Endothelial cell of umbilical vein (primary cell): ENCODE results near the gene SH3BGRL2.

Experiments used
- FOS ChIP-seq: IDR thresholded peaks from 2 replicates; pipeline ENCODE4 v1.6.1; 2011; ENCODE audit warnings: mild to moderate bottlenecking, low read length, moderate library complexity, borderline replicate concordance; ENCODE audit not compliant: insufficient read depth
- POLR2AphosphoS5 ChIP-seq: IDR thresholded peaks from 2 replicates; pipeline ENCODE4 v1.6.1; 2012; ENCODE audit warnings: low read depth, mild to moderate bottlenecking, control low read depth, low read length, moderate library complexity; ENCODE audit not compliant: insufficient read depth
- TF ChIP-seq, protein P1 (sequence below), 2 donors: IDR thresholded peaks; 1 replicate in 1 of 2; 2 replicates in 1 of 2; pipeline ENCODE4 v1.5.1; 2011; ENCODE audit warnings: low read length in 2 of 2, mild to moderate bottlenecking in 2 of 2, moderate library complexity in 2 of 2, control low read depth in 1 of 2, inconsistent platforms in 1 of 2, low read depth in 1 of 2; ENCODE audit not compliant: insufficient read depth in 1 of 2; ENCODE audit errors: extremely low read depth in 1 of 2

GRCh38 chr6:79650950-79651349 is 19.8 kb downstream of the SH3BGRL2 start:
- no peak for TF ChIP-seq FOS
- TF ChIP-seq, protein P1, sequence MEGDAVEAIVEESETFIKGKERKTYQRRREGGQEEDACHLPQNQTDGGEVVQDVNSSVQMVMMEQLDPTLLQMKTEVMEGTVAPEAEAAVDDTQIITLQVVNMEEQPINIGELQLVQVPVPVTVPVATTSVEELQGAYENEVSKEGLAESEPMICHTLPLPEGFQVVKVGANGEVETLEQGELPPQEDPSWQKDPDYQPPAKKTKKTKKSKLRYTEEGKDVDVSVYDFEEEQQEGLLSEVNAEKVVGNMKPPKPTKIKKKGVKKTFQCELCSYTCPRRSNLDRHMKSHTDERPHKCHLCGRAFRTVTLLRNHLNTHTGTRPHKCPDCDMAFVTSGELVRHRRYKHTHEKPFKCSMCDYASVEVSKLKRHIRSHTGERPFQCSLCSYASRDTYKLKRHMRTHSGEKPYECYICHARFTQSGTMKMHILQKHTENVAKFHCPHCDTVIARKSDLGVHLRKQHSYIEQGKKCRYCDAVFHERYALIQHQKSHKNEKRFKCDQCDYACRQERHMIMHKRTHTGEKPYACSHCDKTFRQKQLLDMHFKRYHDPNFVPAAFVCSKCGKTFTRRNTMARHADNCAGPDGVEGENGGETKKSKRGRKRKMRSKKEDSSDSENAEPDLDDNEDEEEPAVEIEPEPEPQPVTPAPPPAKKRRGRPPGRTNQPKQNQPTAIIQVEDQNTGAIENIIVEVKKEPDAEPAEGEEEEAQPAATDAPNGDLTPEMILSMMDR (IDR thresholded peaks at IDR 0.05; ENCODE audit: extremely low read depth in 1 of 2, insufficient read depth in 1 of 2, low read depth in 1 of 2, low read length in 2 of 2): no peak
- no peak for TF ChIP-seq POLR2AphosphoS5
